Left ventricle myocardium inferior (tissue), 1 donor: ENCODE measurements around the gene CST3. TPM values are rescaled to one million over a fixed set of nuclear protein-coding genes. Genes with fewer than 3 reads are reported as not detected.

Experiments
- DNase-seq: peaks from one replicate; pipeline ENCODE4 v3.0.0-alpha.2; 2020
- H3K27ac ChIP-seq: fragments of 200-600 bp; replicated peaks from 2 replicates; pipeline ENCODE4 v1.8.0; 2021
- H3K27me3 ChIP-seq: fragments of 200-600 bp; 2 replicates; pipeline ENCODE4 v1.8.0; 2021; ENCODE audit warnings: low read depth
- H3K36me3 ChIP-seq: fragments of 200-600 bp; 2 replicates; pipeline ENCODE4 v1.8.0; 2021
- H3K4me1 ChIP-seq: fragments of 200-600 bp; 2 replicates; pipeline ENCODE4 v1.8.0; 2021
- H3K4me3 ChIP-seq: fragments of 200-600 bp; 2 replicates; pipeline ENCODE4 v1.8.0; 2021; ENCODE audit warnings: mild to moderate bottlenecking, moderate library complexity
- H3K9me3 ChIP-seq: fragments of 200-600 bp; replicated peaks from 2 replicates; pipeline ENCODE4 v1.8.0; 2021
- CTCF ChIP-seq: fragments of 200-600 bp; IDR thresholded peaks from 2 replicates; pipeline ENCODE4 v1.8.0; 2021; ENCODE audit warnings: antibody characterized with exemption, mild to moderate bottlenecking, borderline replicate concordance
- intact Hi-C: fragments of 100-400 bp; cut with micrococcal nuclease; formaldehyde crosslinking; loops from one replicate; pipeline ENCODE4 v1.11.0; 2022
- total RNA-seq: library from RNA; stranded (reverse); fragmentation: NEBNext Ultra II Directional; extraction: Animal tissue kit (Norgen Biotek cat#: 25700); gene quantifications from one replicate; pipeline ENCODE4 v1.2.1, GENCODE V29; 2021
- donor health status: DM: no; HTN: yes; CAD: no; lungs with severe emphysema.

CST3 gene
- total RNA-seq, 1 donor from 2014 or later = 576 TPM

DNA sequence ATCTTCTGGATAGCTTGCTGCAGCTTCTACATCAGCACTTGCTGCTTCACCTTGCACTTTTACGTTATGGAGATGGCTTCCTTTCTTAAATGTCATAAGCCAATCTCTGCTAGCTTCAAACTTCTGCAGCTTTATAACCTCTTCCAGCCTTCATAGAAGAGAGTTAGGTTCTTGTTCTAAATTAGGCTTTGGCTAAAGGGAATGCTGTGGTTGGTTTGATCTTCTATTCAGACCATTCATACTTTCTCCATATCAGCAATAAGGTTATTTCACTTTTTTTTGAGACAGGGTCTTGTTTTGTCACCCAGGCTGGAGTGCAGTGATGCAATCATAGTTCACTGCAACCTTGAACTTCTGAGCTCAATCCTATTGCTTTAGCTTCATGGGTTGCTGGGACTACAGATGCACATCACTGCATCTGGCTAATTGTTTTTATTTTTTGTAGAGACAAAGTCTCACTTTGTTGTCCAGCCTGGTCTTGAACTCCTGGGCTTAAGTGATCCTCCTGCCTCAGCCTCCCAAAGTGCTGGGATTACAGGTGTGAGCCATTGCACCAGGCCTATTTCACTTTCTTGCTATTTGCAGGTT lies 12.2 kb upstream of the CST3 start:
- intact Hi-C loops = no loop called here
- H3K9me3 ChIP-seq = peaks cover 6% of the 10 kb centered on the region
- no peak overlapping the region for H3K27ac ChIP-seq
- H3K4me3 ChIP-seq = no peak overlapping the region
- DNase-seq = no peak
- H3K4me1 ChIP-seq = peaks cover 19% of the 10 kb centered on the region
- no peak for TF ChIP-seq CTCF
- peaks cover 7% of the 10 kb centered on the region for H3K27me3 ChIP-seq
- H3K36me3 ChIP-seq = no peaks in the 10 kb centered on the region

GRCh38 chr20:23649242-23649641 lies 11.5 kb upstream of the CST3 start:
- peaks cover 6% of the 10 kb centered on the region for H3K9me3 ChIP-seq
- H3K4me3 ChIP-seq = no peak overlapping the region
- peaks cover 12% of the 10 kb centered on the region for H3K4me1 ChIP-seq
- no peak for TF ChIP-seq CTCF
- H3K27me3 ChIP-seq = peaks cover 7% of the 10 kb centered on the region
- no peak for DNase-seq
- intact Hi-C loops = no loop called here
- H3K36me3 ChIP-seq = no peaks in the 10 kb centered on the region
- H3K27ac ChIP-seq = no peak overlapping the region

DNA sequence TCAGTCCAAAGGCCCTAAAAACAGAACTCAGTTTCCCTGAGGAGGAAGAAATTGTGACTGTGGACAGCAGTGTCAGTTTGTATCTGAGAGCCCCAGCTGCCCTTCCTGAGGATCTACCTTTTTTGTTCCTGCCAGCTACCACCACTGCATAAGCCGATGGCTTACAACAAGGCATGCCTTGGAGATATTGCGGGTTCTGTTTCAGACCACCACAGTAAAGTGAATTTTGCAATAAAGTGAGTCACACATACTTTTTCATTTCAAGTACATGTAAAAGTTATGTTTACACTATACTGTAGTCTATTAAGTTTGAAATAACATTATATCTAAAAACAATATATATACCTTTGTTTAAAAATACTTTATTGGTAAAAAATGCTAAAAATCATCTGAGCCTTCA lies 9.6 kb upstream of the CST3 start:
- no peak overlapping the region for H3K27ac ChIP-seq
- H3K4me3 ChIP-seq = no peak overlapping the region
- no peaks in the 10 kb centered on the region for H3K36me3 ChIP-seq
- no peak for TF ChIP-seq CTCF
- peaks cover under 1% of the 10 kb centered on the region for H3K4me1 ChIP-seq
- intact Hi-C loops = no loop called here
- peaks cover under 1% of the 10 kb centered on the region for H3K27me3 ChIP-seq
- H3K9me3 ChIP-seq = peaks cover 5% of the 10 kb centered on the region
- no peak for DNase-seq

DNA sequence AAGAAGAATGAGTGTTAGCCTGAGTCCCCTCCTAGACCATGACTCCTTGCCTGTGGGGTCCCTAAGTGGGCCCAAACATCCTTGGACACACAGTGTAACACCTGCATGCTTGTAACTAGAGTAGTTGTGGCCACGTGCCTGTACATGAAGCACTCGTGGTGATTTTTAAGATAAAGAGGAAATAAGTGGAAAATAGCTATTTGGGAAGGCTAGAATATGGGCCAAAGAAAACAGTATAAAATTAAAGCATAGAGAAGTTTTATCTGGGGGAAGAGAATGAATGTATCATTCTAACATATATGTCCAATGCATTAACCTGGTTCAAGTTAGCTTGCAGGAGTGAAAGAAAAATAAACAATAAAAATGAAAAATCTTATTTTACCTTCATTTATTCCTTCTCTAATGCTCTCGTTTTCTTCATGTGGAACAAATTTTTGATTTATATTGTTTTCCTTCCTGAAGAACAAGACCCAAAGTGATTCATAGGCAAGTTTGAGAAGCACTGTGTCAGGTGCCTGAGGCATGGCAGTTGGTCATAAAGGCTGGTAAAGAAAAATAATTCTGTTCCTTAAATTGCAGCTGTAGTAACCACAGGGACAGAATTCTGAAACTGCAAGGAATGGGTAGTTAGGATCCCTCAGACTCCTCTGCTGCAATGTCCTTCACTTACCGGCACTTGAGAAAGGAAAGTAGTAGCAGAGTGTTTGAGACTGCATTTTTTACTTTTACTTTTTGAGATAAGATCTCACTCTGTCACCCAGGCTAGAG lies 8.5 kb upstream of the CST3 start:
- no peaks in the 10 kb centered on the region for H3K36me3 ChIP-seq
- DNase-seq = no peak
- no peak overlapping the region for H3K4me3 ChIP-seq
- H3K27ac ChIP-seq = no peak overlapping the region
- intact Hi-C loops = no loop called here
- no peak for TF ChIP-seq CTCF
- peaks cover 11% of the 10 kb centered on the region for H3K4me1 ChIP-seq
- no peaks in the 10 kb centered on the region for H3K9me3 ChIP-seq
- H3K27me3 ChIP-seq = no peaks in the 10 kb centered on the region

DNA sequence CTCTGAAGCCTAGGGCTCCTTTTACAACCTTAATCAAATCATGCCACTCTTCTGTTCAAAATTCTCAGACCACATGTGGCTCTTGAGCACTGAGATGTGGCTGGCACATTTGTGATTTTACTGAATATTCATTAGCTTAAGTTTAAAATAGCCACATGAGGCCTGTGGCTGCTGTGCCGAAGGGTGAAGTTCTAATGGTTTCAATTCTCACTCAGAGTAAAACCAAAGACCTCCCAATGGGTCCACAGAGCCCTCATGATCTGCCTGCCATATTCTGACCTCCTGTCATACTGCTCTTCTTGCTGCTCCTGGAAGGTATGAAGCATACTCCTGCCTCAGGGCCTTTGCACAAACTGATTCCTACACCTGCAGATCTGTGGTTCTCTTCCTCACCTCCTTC lies 7.8 kb upstream of the CST3 start:
- Histone ChIP-seq H3K27ac (no peak overlapping the region), H3K4me3 (no peak overlapping the region), H3K36me3 (no peaks in the 10 kb centered on the region), H3K4me1 (peaks cover 15% of the 10 kb centered on the region), H3K9me3 (no peaks in the 10 kb centered on the region), H3K27me3 (no peaks in the 10 kb centered on the region)
- no peak for DNase-seq
- no peak for TF ChIP-seq CTCF
- intact Hi-C loops = no loop called here
